ENCODE results near the gene HYAL2. TPM values are rescaled to one million over a fixed set of nuclear protein-coding genes. Genes with fewer than 3 reads are reported as not detected.

HYAL2 gene
- 39.9 TPM for total RNA-seq

GRCh38 chr3:50322386-50323091 is at the start of gene HYAL2:
TSS of gene HYAL2 (minus strand) at chr3:50322745. CDS start at chr3:50320489, 2,256 bp downstream.
- no peak for DNase-seq (ENCODE audit: low read depth in 2 of 3, low spot score in 2 of 3)

GRCh38 chr3:50371133-50371685 is 48.7 kb upstream of the HYAL2 start:
- no peak for DNase-seq (ENCODE audit: low read depth in 2 of 3, low spot score in 2 of 3)

GRCh38 chr3:50370594-50370993 is 48.0 kb upstream of the HYAL2 start:
- peak in 1 of 3 donors; percentile 19 for DNase-seq (ENCODE audit: low read depth in 2 of 3, low spot score in 2 of 3)

GRCh38 chr3:50369012-50369670 is 46.6 kb upstream of the HYAL2 start:
- DNase-seq (ENCODE audit: low read depth in 2 of 3, low spot score in 2 of 3): no peak

GRCh38 chr3:50365842-50366220 is 43.3 kb upstream of the HYAL2 start:
- no peak for DNase-seq (ENCODE audit: low read depth in 2 of 3, low spot score in 2 of 3)

- DNase-seq (ENCODE audit: low read depth in 2 of 3, low spot score in 2 of 3): peak; percentile 83 to 96 (median 90)
These were observed 42.7 kb upstream of the HYAL2 start for GRCh38 chr3:50365080-50365841.

GRCh38 chr3:50364573-50365079 is 42.1 kb upstream of the HYAL2 start:
- peak in 1 of 3 donors; percentile 41 for DNase-seq (ENCODE audit: low read depth in 2 of 3, low spot score in 2 of 3)

GRCh38 chr3:50359760-50360110 is 37.2 kb upstream of the HYAL2 start:
- DNase-seq (ENCODE audit: low read depth in 2 of 3, low spot score in 2 of 3): no peak

GRCh38 chr3:50358911-50359759 is 36.6 kb upstream of the HYAL2 start, which contains the start of gene TMEM115:
TSS of gene TMEM115 (minus strand) at chr3:50359521. CDS start at chr3:50359063, 458 bp downstream.
- DNase-seq (ENCODE audit: low read depth in 2 of 3, low spot score in 2 of 3): peak; percentile 77 to 97 (median 95)

GRCh38 chr3:50358355-50358910 is 35.9 kb upstream of the HYAL2 start:
- DNase-seq (ENCODE audit: low read depth in 2 of 3, low spot score in 2 of 3): no peak

GRCh38 chr3:50357481-50357880 is 34.9 kb upstream of the HYAL2 start:
- DNase-seq (ENCODE audit: low read depth in 2 of 3, low spot score in 2 of 3): no peak

GRCh38 chr3:50356553-50356952 is 34.0 kb upstream of the HYAL2 start:
- no peak for DNase-seq (ENCODE audit: low read depth in 2 of 3, low spot score in 2 of 3)

GRCh38 chr3:50355829-50356552 is 33.4 kb upstream of the HYAL2 start:
- no peak for DNase-seq (ENCODE audit: low read depth in 2 of 3, low spot score in 2 of 3)

GRCh38 chr3:50354850-50355249 is 32.3 kb upstream of the HYAL2 start:
- DNase-seq (ENCODE audit: low read depth in 2 of 3, low spot score in 2 of 3): no peak

- DNase-seq (ENCODE audit: low read depth in 2 of 3, low spot score in 2 of 3): no peak
These were observed 31.7 kb upstream of the HYAL2 start for GRCh38 chr3:50354186-50354764.

GRCh38 chr3:50353245-50354004 is 30.9 kb upstream of the HYAL2 start:
- no peak for DNase-seq (ENCODE audit: low read depth in 2 of 3, low spot score in 2 of 3)

- peak in 2 of 3 donors; percentile 63 to 70 for DNase-seq (ENCODE audit: low read depth in 2 of 3, low spot score in 2 of 3)
These were observed 30.2 kb upstream of the HYAL2 start for GRCh38 chr3:50352781-50353180.

- DNase-seq (ENCODE audit: low read depth in 2 of 3, low spot score in 2 of 3): no peak
These were observed 28.8 kb upstream of the HYAL2 start for GRCh38 chr3:50351323-50351697.

Measured in hematopoietic multipotent progenitor cell (in vitro differentiated cells).